ENCODE measurements around the gene SLC2A4RG. TPM values are rescaled to one million over a fixed set of nuclear protein-coding genes. Genes with fewer than 3 reads are reported as not detected.

Gene SLC2A4RG
- total and polyA plus RNA-seq, 2 of the 13 experiments (the other 11 are each of a cell fraction or from before 2014, with no cell fraction given) = 91.4 to 95.9 TPM

GRCh38 chr20:63736893-63737694, 2.5 kb upstream of the SLC2A4RG start (continued):
- TF ChIP-seq MAFG (CRISPR knock-in tag; IDR thresholded peaks at IDR 0.05) (no peak), FOXK1 (CRISPR knock-in tag; IDR thresholded peaks at IDR 0.05; ENCODE audit: borderline replicate concordance, low read depth) (peak; percentile 19; the same call in 1 of the 2 replicates), ZNF724P (CRISPR knock-in tag; IDR thresholded peaks at IDR 0.05; ENCODE audit: borderline replicate concordance) (peak; percentile 85), ZKSCAN8 (CRISPR knock-in tag; IDR thresholded peaks at IDR 0.05; ENCODE audit: borderline replicate concordance) (0 out of 2 replicates have a peak, but pooled peaks have one; percentile 7), SMYD3 (CRISPR knock-in tag; IDR thresholded peaks at IDR 0.05) (no peak), ZNF816 (CRISPR knock-in tag; IDR thresholded peaks at IDR 0.05; ENCODE audit: borderline replicate concordance) (no peak), ZSCAN25 (CRISPR knock-in tag; IDR thresholded peaks at IDR 0.05) (no peak), KDM5B (CRISPR knock-in tag; IDR thresholded peaks at IDR 0.05; ENCODE audit: borderline replicate concordance) (peak; percentile 32; the same call in 1 of the 2 replicates), NR1H2 (CRISPR knock-in tag; IDR thresholded peaks at IDR 0.05; ENCODE audit: borderline replicate concordance, low read depth) (peak; percentile 58; the same call in 1 of the 2 replicates), ATF2 (CRISPR knock-in tag; IDR thresholded peaks at IDR 0.05) (0 out of 2 replicates have a peak, but pooled peaks have one; percentile 17), ZNF251 (CRISPR knock-in tag; IDR thresholded peaks at IDR 0.05) (no peak), STAT5B (CRISPR knock-in tag; IDR thresholded peaks at IDR 0.05) (no peak), ZBTB33 (CRISPR knock-in tag; IDR thresholded peaks at IDR 0.05) (peak; percentile 17), PCBP2 (optimal IDR thresholded peaks at IDR 0.05; ENCODE audit: low read depth, low read length, poor library complexity, severe bottlenecking) (no peak), KDM5A (IDR thresholded peaks at IDR 0.05; ENCODE audit: borderline replicate concordance, low read length) (no peak), NR2C2 (CRISPR knock-in tag; IDR thresholded peaks at IDR 0.05; ENCODE audit: borderline replicate concordance) (no peak), ZUFSP (CRISPR knock-in tag; IDR thresholded peaks at IDR 0.05; ENCODE audit: borderline replicate concordance) (no peak), ZIK1 (CRISPR knock-in tag; IDR thresholded peaks at IDR 0.05; ENCODE audit: borderline replicate concordance, low read depth) (no peak; the same call in 1 of the 2 replicates), ZNF253 (CRISPR knock-in tag; IDR thresholded peaks at IDR 0.05; ENCODE audit: borderline replicate concordance) (0 out of 2 replicates have a peak, but pooled peaks have one; percentile 86), DR1 (CRISPR knock-in tag; IDR thresholded peaks at IDR 0.05) (peak; percentile 57), ZFX (CRISPR knock-in tag; IDR thresholded peaks at IDR 0.05; ENCODE audit: low read depth) (no peak), ZNF672 (CRISPR knock-in tag; IDR thresholded peaks at IDR 0.05) (no peak), SAP130 (CRISPR knock-in tag; IDR thresholded peaks at IDR 0.05; ENCODE audit: low read depth) (no peak; the same call in 1 of the 2 replicates)

All from HepG2 (cell line).